BE2C (cell line): Measurements from ENCODE around the gene OMA1.

ENCODE experiments used
- DNase-seq: peaks from one replicate; pipeline ENCODE4 v3.0.0-alpha.2; 2020
- H3K27me3 ChIP-seq: fragments of 250-450 bp; sonication (Bioruptor Pico); 2 replicates; pipeline ENCODE4 v1.5.1; 2020; ENCODE audit warnings: mild to moderate bottlenecking
- H3K36me3 ChIP-seq: fragments of 250-450 bp; sonication (Bioruptor Pico); 2 replicates; pipeline ENCODE4 v1.5.1; 2020; ENCODE audit warnings: mild to moderate bottlenecking
- H3K4me1 ChIP-seq: fragments of 250-450 bp; sonication (Bioruptor Pico); 2 replicates; pipeline ENCODE4 v1.5.1; 2020
- H3K4me3 ChIP-seq: 2 replicates; pipeline ENCODE4 v1.5.1; 2011; ENCODE audit warnings: low read depth, low read length
- H3K9me3 ChIP-seq: fragments of 250-450 bp; sonication (Bioruptor Pico); 2 replicates; pipeline ENCODE4 v1.5.1; 2020
- TF ChIP-seq, protein P1 (sequence below): IDR thresholded peaks from 2 replicates; pipeline ENCODE4 v1.5.1; 2012; ENCODE audit warnings: mild to moderate bottlenecking, low read depth, low read length

OMA1 gene

GRCh38 chr1:58480191-58480590, 66.3 kb downstream of the OMA1 start:
- no peak overlapping the region for H3K4me3 ChIP-seq
- H3K4me1 ChIP-seq: no peaks in the 10 kb centered on the region
- TF ChIP-seq, protein P1, sequence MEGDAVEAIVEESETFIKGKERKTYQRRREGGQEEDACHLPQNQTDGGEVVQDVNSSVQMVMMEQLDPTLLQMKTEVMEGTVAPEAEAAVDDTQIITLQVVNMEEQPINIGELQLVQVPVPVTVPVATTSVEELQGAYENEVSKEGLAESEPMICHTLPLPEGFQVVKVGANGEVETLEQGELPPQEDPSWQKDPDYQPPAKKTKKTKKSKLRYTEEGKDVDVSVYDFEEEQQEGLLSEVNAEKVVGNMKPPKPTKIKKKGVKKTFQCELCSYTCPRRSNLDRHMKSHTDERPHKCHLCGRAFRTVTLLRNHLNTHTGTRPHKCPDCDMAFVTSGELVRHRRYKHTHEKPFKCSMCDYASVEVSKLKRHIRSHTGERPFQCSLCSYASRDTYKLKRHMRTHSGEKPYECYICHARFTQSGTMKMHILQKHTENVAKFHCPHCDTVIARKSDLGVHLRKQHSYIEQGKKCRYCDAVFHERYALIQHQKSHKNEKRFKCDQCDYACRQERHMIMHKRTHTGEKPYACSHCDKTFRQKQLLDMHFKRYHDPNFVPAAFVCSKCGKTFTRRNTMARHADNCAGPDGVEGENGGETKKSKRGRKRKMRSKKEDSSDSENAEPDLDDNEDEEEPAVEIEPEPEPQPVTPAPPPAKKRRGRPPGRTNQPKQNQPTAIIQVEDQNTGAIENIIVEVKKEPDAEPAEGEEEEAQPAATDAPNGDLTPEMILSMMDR: no peak
- no peak for DNase-seq
- H3K36me3 ChIP-seq: no peaks in the 10 kb centered on the region
- H3K27me3 ChIP-seq: no peaks in the 10 kb centered on the region
- no peaks in the 10 kb centered on the region for H3K9me3 ChIP-seq

GRCh38 chr1:58477390-58477789, 69.1 kb downstream of the OMA1 start:
- H3K4me1 ChIP-seq: no peaks in the 10 kb centered on the region
- no peak for DNase-seq
- no peaks in the 10 kb centered on the region for H3K36me3 ChIP-seq
- H3K9me3 ChIP-seq: no peaks in the 10 kb centered on the region
- H3K27me3 ChIP-seq: no peaks in the 10 kb centered on the region
- no peak overlapping the region for H3K4me3 ChIP-seq
- TF ChIP-seq, protein P1: no peak

DNA sequence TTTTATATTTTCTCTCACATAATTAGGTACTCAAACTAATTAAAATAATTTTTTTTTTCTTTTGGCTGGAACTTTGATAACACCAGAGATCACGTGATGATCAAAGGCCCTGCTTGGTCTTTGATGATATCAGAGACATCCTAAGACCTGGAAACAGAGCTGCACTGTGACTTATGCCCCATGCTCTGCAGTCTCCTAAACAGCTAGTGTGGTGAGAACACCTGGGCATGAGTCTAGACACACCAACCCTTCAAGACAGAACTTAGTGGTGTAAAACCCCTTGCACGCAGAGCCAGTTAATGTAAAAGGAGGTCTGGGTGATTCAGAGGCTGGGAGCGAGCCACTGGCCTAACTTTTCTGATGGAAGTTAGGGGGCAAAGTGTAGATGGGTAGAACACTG, 70.3 kb downstream of the OMA1 start:
- Histone ChIP-seq H3K4me3 (no peak overlapping the region), H3K9me3 (no peaks in the 10 kb centered on the region)
- TF ChIP-seq, protein P1: no peak

GRCh38 chr1:58469476-58469875, 77.0 kb downstream of the OMA1 start:
- TF ChIP-seq, protein P1: no peak
- H3K9me3 ChIP-seq: no peaks in the 10 kb centered on the region
- no peak overlapping the region for H3K4me3 ChIP-seq
- no peaks in the 10 kb centered on the region for H3K4me1 ChIP-seq
- no peak for DNase-seq
- H3K36me3 ChIP-seq: no peaks in the 10 kb centered on the region
- no peaks in the 10 kb centered on the region for H3K27me3 ChIP-seq

More for the DNA sequence above, 70.3 kb downstream of the OMA1 start:
- Histone ChIP-seq H3K4me1 (no peaks in the 10 kb centered on the region), H3K27me3 (no peaks in the 10 kb centered on the region), H3K36me3 (no peaks in the 10 kb centered on the region)
- no peak for DNase-seq

- H3K27me3 ChIP-seq: no peaks in the 10 kb centered on the region
- no peaks in the 10 kb centered on the region for H3K4me1 ChIP-seq
- TF ChIP-seq, protein P1: no peak
- no peaks in the 10 kb centered on the region for H3K36me3 ChIP-seq
- no peak overlapping the region for H3K4me3 ChIP-seq
- DNase-seq: no peak
- no peaks in the 10 kb centered on the region for H3K9me3 ChIP-seq
Measured at GRCh38 chr1:58469016-58469415, 77.5 kb downstream of the OMA1 start.

DNA sequence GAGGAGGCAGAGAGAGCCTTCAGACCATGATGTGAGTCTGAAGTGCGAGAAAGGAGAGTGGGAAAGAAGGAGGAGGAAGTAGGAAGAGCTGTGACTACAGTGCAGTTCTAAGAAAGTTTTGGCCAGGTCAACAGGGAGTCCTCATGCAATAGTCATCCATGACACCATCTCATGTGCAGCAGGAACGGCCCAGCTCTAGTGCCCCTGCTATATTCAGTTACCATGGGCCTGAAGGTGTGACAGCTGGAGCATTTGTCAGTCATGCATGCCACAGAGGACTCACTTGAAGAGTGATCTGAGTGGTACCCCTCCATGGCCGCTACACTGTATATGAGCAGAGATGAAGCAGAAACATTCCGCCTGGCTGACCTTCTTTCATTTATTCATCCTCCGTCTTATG, 77.9 kb downstream of the OMA1 start:
- Histone ChIP-seq H3K4me3 (no peak overlapping the region), H3K27me3 (no peaks in the 10 kb centered on the region), H3K4me1 (no peaks in the 10 kb centered on the region), H3K36me3 (no peaks in the 10 kb centered on the region), H3K9me3 (no peaks in the 10 kb centered on the region)
- DNase-seq: no peak
- TF ChIP-seq, protein P1: no peak
